Osteocyte (in vitro differentiated cells): ENCODE measurements around the gene CISD2. TPM values are rescaled to one million over a fixed set of nuclear protein-coding genes. Genes with fewer than 3 reads are reported as not detected.
"Not testable (repeated sequence)": the region's sequence is repeated elsewhere in the genome, so short reads cannot be mapped to it uniquely, and the experiment has no call there.

Experiments
- DNase-seq: peaks from one replicate; pipeline ENCODE4 v3.0.0; 2021; ENCODE audit warnings: mixed read lengths; ENCODE audit not compliant: unreplicated experiment; ENCODE audit errors: extremely low spot score
- H3K27ac Mint-ChIP-seq: one replicate; pipeline ENCODE4 v1.8.0; 2021; ENCODE audit warnings: mild to moderate bottlenecking, mixed read lengths; ENCODE audit not compliant: unreplicated experiment
- H3K27me3 Mint-ChIP-seq: one replicate; pipeline ENCODE4 v1.8.0; 2021; ENCODE audit warnings: mixed read lengths; ENCODE audit not compliant: unreplicated experiment
- H3K36me3 Mint-ChIP-seq: one replicate; pipeline ENCODE4 v1.8.0; 2021; ENCODE audit warnings: mixed read lengths; ENCODE audit not compliant: unreplicated experiment
- H3K4me1 Mint-ChIP-seq: one replicate; pipeline ENCODE4 v1.8.0; 2021; ENCODE audit warnings: mixed read lengths; ENCODE audit not compliant: unreplicated experiment
- H3K4me3 Mint-ChIP-seq: one replicate; pipeline ENCODE4 v1.8.0; 2021; ENCODE audit warnings: mild to moderate bottlenecking, moderate library complexity, mixed read lengths; ENCODE audit not compliant: unreplicated experiment
- H3K9me3 Mint-ChIP-seq: one replicate; pipeline ENCODE4 v1.8.0; 2021; ENCODE audit warnings: mixed read lengths; ENCODE audit not compliant: unreplicated experiment
- CTCF ChIP-seq: fragments of 200-600 bp; sonication (generic); IDR thresholded peaks from 2 replicates; pipeline ENCODE4 v1.5.0; 2021; ENCODE audit warnings: antibody characterized with exemption, mild to moderate bottlenecking, moderate library complexity
- total RNA-seq: library from RNA; stranded (reverse); gene quantifications from 2 replicates; pipeline ENCODE4 v1.2.1, GENCODE V29; 2021

Gene CISD2
- total RNA-seq, 1 donor from 2014 or later, result 30.4 TPM

- DNase-seq, result no peak
- no peak overlapping the region for H3K27ac Mint-ChIP-seq
- no peak for TF ChIP-seq CTCF
- H3K27me3 Mint-ChIP-seq, result no peaks in the 10 kb centered on the region
- H3K4me3 Mint-ChIP-seq, result no peak overlapping the region
- peaks cover 14% of the 10 kb centered on the region for H3K36me3 Mint-ChIP-seq
- H3K9me3 Mint-ChIP-seq, result no peaks in the 10 kb centered on the region
- peaks cover 13% of the 10 kb centered on the region for H3K4me1 Mint-ChIP-seq
Observed at GRCh38 chr4:102883278-102883677, 14.5 kb downstream of the CISD2 start.

GRCh38 chr4:102888570-102888969 is 19.8 kb downstream of the CISD2 start:
- not testable (repeated sequence) for DNase-seq, H3K4me1 Mint-ChIP-seq, H3K27ac Mint-ChIP-seq, H3K27me3 Mint-ChIP-seq, H3K9me3 Mint-ChIP-seq, H3K4me3 Mint-ChIP-seq
- H3K36me3 Mint-ChIP-seq, result peaks cover 18% of the 10 kb centered on the region

GRCh38 chr4:102889866-102890265 is 21.1 kb downstream of the CISD2 start:
- peaks cover 18% of the 10 kb centered on the region for H3K36me3 Mint-ChIP-seq
- not testable (repeated sequence) for H3K27ac Mint-ChIP-seq, H3K4me3 Mint-ChIP-seq, H3K27me3 Mint-ChIP-seq, H3K4me1 Mint-ChIP-seq, DNase-seq, H3K9me3 Mint-ChIP-seq

GRCh38 chr4:102896547-102896946 is 27.8 kb downstream of the CISD2 start:
- not testable (repeated sequence) for DNase-seq, H3K4me3 Mint-ChIP-seq, H3K36me3 Mint-ChIP-seq, H3K27me3 Mint-ChIP-seq, H3K4me1 Mint-ChIP-seq, H3K27ac Mint-ChIP-seq, H3K9me3 Mint-ChIP-seq

- H3K27me3 Mint-ChIP-seq, H3K27ac Mint-ChIP-seq, H3K36me3 Mint-ChIP-seq, H3K4me1 Mint-ChIP-seq, DNase-seq, H3K4me3 Mint-ChIP-seq, H3K9me3 Mint-ChIP-seq: not testable (repeated sequence)
Observed at GRCh38 chr4:102897610-102898009, 28.8 kb downstream of the CISD2 start.

GRCh38 chr4:102901804-102902203 is 33.0 kb downstream of the CISD2 start:
- Mint-ChIP-seq H3K27ac (no peak overlapping the region), H3K36me3 (no peaks in the 10 kb centered on the region), H3K27me3 (peaks cover 2% of the 10 kb centered on the region), H3K4me1 (no peaks in the 10 kb centered on the region), H3K4me3 (no peak overlapping the region), H3K9me3 (no peaks in the 10 kb centered on the region)
- TF ChIP-seq CTCF, result no peak
- DNase-seq, result no peak

GRCh38 chr4:102918859-102919258 is 50.1 kb downstream of the CISD2 start:
- H3K27me3 Mint-ChIP-seq, result peaks cover 18% of the 10 kb centered on the region
- H3K36me3 Mint-ChIP-seq, result peaks cover 7% of the 10 kb centered on the region
- no peak for DNase-seq
- H3K27ac Mint-ChIP-seq, result no peak overlapping the region
- no peak overlapping the region for H3K4me3 Mint-ChIP-seq
- peaks cover 13% of the 10 kb centered on the region for H3K9me3 Mint-ChIP-seq
- TF ChIP-seq CTCF, result no peak
- H3K4me1 Mint-ChIP-seq, result no peaks in the 10 kb centered on the region

GRCh38 chr4:102919697-102920096 is 50.9 kb downstream of the CISD2 start:
- not testable (repeated sequence) for H3K4me3 Mint-ChIP-seq, H3K36me3 Mint-ChIP-seq, H3K27ac Mint-ChIP-seq, H3K9me3 Mint-ChIP-seq, DNase-seq, H3K4me1 Mint-ChIP-seq
- H3K27me3 Mint-ChIP-seq, result peaks cover 12% of the 10 kb centered on the region
